H1 (cell line): ENCODE results near the gene PANK3. TPM values are rescaled to one million over a fixed set of nuclear protein-coding genes. Genes with fewer than 3 reads are reported as not detected.

Experiments used
- CTCF ChIP-seq, 3 experiments: IDR thresholded peaks; 1 replicate in 2 of 3; 2 replicates in 1 of 3; pipeline versions ENCODE4 v1.5.1 to v1.6.1; 2011; ENCODE audit warnings: low read length in 3 of 3, mild to moderate bottlenecking in 3 of 3, inconsistent platforms in 2 of 3, low read depth in 1 of 3, moderate library complexity in 1 of 3; ENCODE audit not compliant: insufficient read depth in 1 of 3; ENCODE audit errors: control extremely low read depth in 1 of 3
- polyA plus RNA-seq, 7 experiments: library from polyadenylated mRNA; depleted of rRNA in 3 of 7; stranded (reverse) in 5 of 7; unstranded in 2 of 7; fragments of >200 nt in 5 of 7; fragments of 200-250 nt in 2 of 7; gene quantifications; 1 replicate in 5 of 7; 2 replicates in 1 of 7; 4 replicates in 1 of 7; pipeline versions ENCODE4 v1.2.1 to v1.2.3, GENCODE V29; 2011 to 2013; ENCODE audit warnings: missing spikeins in 2 of 7, mixed read lengths in 2 of 7
- total RNA-seq: library from RNA; stranded (reverse); fragmentation: NEBNext Ultra II Directional; extraction: Animal tissue kit (Norgen Biotek cat#: 25700); gene quantifications from 2 replicates; pipeline ENCODE4 v1.2.1, GENCODE V29; 2021

The PANK3 gene
- total and polyA plus RNA-seq, 2 of the 8 experiments (the other 6 are each of a cell fraction or from before 2014, with no cell fraction given), result 8.6 to 101 TPM

- TF ChIP-seq CTCF (IDR thresholded peaks at IDR 0.05; ENCODE audit: control extremely low read depth in 1 of 3, insufficient read depth in 1 of 3, low read depth in 1 of 3, low read length in 3 of 3), result no peak
These were observed 10.4 kb downstream of the PANK3 start (continued) for GRCh38 chr5:168568738-168569137.
